Fibroblast of gingiva (primary cell): ENCODE measurements around the gene ZGPAT.
"Not testable (repeated sequence)": the region's sequence is repeated elsewhere in the genome, so short reads cannot be mapped to it uniquely, and the experiment has no call there.

ENCODE experiments used
- DNase-seq: peaks from one replicate; pipeline ENCODE4 v3.0.0-alpha.2; 2011; ENCODE audit warnings: low read depth

The ZGPAT gene

GRCh38 chr20:63765082-63765873 lies 57.4 kb downstream of the ZGPAT start:
- DNase-seq: no peak

GRCh38 chr20:63765902-63766301 lies 58.1 kb downstream of the ZGPAT start:
- DNase-seq: no peak

- no peak for DNase-seq
These were observed 59.0 kb downstream of the ZGPAT start for GRCh38 chr20:63766695-63767426.

- DNase-seq: no peak
These were observed 59.6 kb downstream of the ZGPAT start for GRCh38 chr20:63767456-63767855.

- DNase-seq: no peak
These were observed 60.0 kb downstream of the ZGPAT start for GRCh38 chr20:63767886-63768285.

GRCh38 chr20:63768591-63769515 lies 61.0 kb downstream of the ZGPAT start:
- DNase-seq: no peak

GRCh38 chr20:63769891-63770474 lies 62.1 kb downstream of the ZGPAT start:
- DNase-seq: no peak

- no peak for DNase-seq
These were observed 63.3 kb downstream of the ZGPAT start for GRCh38 chr20:63771046-63771707.

- no peak for DNase-seq
These were observed 65.1 kb downstream of the ZGPAT start for GRCh38 chr20:63772781-63773518.

GRCh38 chr20:63773571-63774241 lies 65.9 kb downstream of the ZGPAT start:
- no peak for DNase-seq

- no peak for DNase-seq
These were observed 66.5 kb downstream of the ZGPAT start for GRCh38 chr20:63774306-63774705.

- peak; percentile 11 for DNase-seq
These were observed 67.5 kb downstream of the ZGPAT start for GRCh38 chr20:63775096-63775978.

- DNase-seq: not testable (repeated sequence)
These were observed 69.0 kb downstream of the ZGPAT start for GRCh38 chr20:63776875-63777274.

GRCh38 chr20:63777614-63778013 lies 69.8 kb downstream of the ZGPAT start:
- no peak for DNase-seq

GRCh38 chr20:63778034-63778752 lies 70.4 kb downstream of the ZGPAT start:
- DNase-seq: no peak

- no peak for DNase-seq
These were observed 71.0 kb downstream of the ZGPAT start for GRCh38 chr20:63778857-63779256.

- DNase-seq: no peak
These were observed 73.3 kb downstream of the ZGPAT start for GRCh38 chr20:63781181-63781580.

GRCh38 chr20:63782051-63782471 lies 74.2 kb downstream of the ZGPAT start:
- no peak for DNase-seq
